Omental fat pad (tissue), 4 donors: ENCODE measurements around the gene PP2D1. TPM values are rescaled to one million over a fixed set of nuclear protein-coding genes. Genes with fewer than 3 reads are reported as not detected.
"Not testable (repeated sequence)": the region's sequence is repeated elsewhere in the genome, so short reads cannot be mapped to it uniquely, and the experiment has no call there.

Experiments used
- ATAC-seq: fragments of 150-250 bp; one replicate; pipeline ENCODE4 v1.9.1; 2016; ENCODE audit warnings: mild to moderate bottlenecking, moderate library complexity; ENCODE audit not compliant: low FRiP score
- DNase-seq: peaks from one replicate; pipeline ENCODE4 v3.0.0-alpha.2; 2019; ENCODE audit warnings: low spot score
- CTCF ChIP-seq, 3 donors: fragments of 450-650 bp; IDR thresholded peaks; one replicate each; pipeline ENCODE4 v1.5.1; 2016 to 2017; ENCODE audit warnings: antibody characterized with exemption in 3 of 3, mild to moderate bottlenecking in 3 of 3, moderate library complexity in 2 of 3
- total RNA-seq, 4 donors: library from RNA; depleted of rRNA; stranded (reverse); fragments of >200 nt; gene quantifications; one replicate each; pipeline ENCODE4 v1.1.0, GENCODE V29; 2016

The PP2D1 gene
- total RNA-seq, 4 donors from 2014 or later: not detected

GRCh38 chr3:20046556-20046955, 34.5 kb upstream of the PP2D1 start:
- ATAC-seq: no peak
- DNase-seq: no peak
- no peak for TF ChIP-seq CTCF (IDR thresholded peaks at IDR 0.05)

GRCh38 chr3:20045141-20045540, 33.1 kb upstream of the PP2D1 start:
- ATAC-seq, DNase-seq: not testable (repeated sequence)

DNA sequence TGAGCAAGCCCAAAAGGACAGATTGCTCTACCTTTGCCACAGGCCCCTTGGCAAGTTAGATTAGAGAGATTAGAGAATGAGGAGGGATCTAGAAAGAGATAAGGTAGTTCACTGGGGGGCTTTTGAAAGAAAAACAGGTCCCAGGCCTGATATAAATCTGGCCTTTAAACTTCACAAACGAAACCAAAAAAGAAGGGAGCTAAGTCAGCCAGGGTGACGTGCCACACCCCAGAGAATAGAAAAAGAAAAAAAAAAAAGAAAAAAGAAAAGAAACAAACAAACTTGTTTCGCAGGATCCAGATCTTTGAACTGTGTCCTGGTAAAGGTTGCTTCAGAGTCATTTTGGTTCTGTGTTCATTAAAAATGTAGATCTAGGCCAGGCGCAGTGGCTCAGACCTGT, 31.8 kb upstream of the PP2D1 start:
- ATAC-seq (no peak), DNase-seq (no peak)
- no peak for TF ChIP-seq CTCF (IDR thresholded peaks at IDR 0.05)

- TF ChIP-seq CTCF (IDR thresholded peaks at IDR 0.05): no peak
- peak; percentile 72 for DNase-seq
- ATAC-seq: peak; percentile 45
Measured at GRCh38 chr3:20043396-20043795, 31.3 kb upstream of the PP2D1 start.

- no peak for DNase-seq
- no peak for TF ChIP-seq CTCF (IDR thresholded peaks at IDR 0.05)
- no peak for ATAC-seq
Measured at GRCh38 chr3:20042331-20042730, 30.3 kb upstream of the PP2D1 start.

DNA sequence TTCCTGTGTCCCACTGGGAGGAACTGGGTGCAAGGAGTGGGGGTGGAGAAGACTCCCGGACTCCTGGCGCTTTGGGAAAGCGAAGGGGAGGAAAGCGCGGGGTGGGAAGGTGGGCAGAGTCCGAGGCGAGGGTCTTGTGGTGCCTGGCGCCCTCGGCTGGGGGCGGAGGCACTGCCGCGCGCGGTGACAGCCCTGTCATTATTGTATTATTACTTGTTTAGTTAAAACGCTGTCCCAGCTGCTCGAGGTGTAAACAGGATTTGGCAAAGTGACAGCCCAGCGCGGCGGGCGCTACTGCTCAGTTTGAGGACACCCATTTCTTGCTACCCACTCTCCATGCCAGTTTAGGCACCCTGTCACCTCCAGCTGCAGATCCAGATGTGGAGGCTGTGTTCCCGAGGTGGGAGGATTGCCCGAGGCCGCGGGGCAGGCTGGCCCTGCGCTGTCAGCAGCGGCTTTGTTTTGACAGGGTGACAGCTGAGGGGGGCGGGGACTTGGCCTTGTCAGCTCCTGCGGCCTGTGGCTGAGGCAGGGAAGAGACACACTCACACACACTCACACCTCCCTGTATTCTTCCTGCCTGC, 29.2 kb upstream of the PP2D1 start:
- peak; percentile 22 for ATAC-seq
- no peak for TF ChIP-seq CTCF (IDR thresholded peaks at IDR 0.05)
- DNase-seq: peak; percentile 68

DNA sequence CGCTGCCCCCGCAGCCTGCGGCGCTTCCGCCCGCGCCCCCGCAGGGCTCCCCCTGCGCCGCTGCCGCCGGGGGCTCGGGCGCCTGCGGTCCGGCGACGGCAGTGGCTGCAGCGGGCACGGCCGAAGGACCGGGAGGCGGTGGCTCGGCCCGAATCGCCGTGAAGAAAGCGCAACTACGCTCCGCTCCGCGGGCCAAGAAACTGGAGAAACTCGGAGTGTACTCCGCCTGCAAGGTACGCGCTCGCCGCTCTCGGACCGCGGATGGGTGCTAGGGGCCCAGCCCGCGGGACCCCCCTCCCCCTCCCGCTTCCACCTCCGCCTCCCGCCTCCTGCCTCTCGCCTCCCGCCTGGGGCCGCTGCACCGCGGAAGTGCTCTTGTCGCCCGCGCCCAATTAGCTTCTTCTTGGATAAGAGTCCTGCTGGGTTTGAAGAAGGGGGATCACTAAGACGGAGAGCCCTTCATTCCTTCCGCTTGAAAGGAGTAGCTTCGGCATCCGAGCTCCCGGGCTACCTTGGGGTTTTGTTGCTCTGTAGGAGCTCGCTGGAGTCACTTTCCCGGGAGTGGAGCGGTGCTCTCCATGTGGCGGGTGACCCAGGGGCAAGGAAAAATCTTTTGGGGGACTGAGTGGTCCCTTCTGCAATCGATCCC, 28.6 kb upstream of the PP2D1 start:
- no peak for DNase-seq
- peak; percentile 31 for ATAC-seq
- no peak for TF ChIP-seq CTCF (IDR thresholded peaks at IDR 0.05)
